Activated CD4-positive, alpha-beta T cell treated with anti-CD3 and anti-CD28 coated beads, Interleukin-2, amount 50 U/mL, for 16 hours (primary cell): ENCODE measurements around the gene COG4.

Experiments used
- DNase-seq: peaks from one replicate; pipeline ENCODE4 v3.0.0-alpha.2; 2020

Gene COG4

GRCh38 chr16:70430667-70431536 lies 92.5 kb downstream of the COG4 start:
- peak; percentile 47 for DNase-seq
